ENCODE results near the gene CLSTN2. TPM values are rescaled to one million over a fixed set of nuclear protein-coding genes. Genes with fewer than 3 reads are reported as not detected.

The CLSTN2 gene
- total RNA-seq, 1 experiment from 2014 or later = not detected

DNA sequence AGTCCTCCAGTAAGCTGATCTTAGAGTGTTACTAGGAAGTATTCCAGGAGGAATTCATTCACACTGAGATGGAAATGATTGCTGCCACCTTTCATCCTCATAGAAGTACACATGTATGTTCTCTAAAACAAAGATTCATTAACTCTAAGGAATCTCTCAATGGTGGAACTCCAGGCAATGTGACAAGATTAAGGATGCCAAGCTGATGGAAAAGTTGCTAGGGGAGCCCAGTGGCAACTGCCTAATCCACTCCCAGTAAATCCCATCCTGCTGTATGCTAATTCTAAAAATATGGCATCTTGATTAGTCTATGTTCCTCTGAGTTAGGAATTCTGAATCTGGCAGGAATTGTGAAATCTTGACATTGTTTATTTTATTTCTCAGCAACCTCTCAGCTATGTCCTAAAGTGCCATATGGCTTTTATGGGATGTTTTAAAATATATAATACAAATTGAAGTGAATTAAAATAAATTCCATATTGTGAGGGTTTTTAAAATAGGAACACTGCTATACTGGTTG is 532.9 kb downstream of the CLSTN2 start:
- ChIA-PET POLR2A (ENCODE audit: unreplicated experiment) (no interaction called here), CTCF (no interaction called here)
- Histone ChIP-seq H3K9ac (ENCODE audit: low read length) (no peak overlapping the region), H3K4me1 (ENCODE audit: insufficient read depth, low read length) (0 out of 2 replicates have a peak, but pooled peaks cover 5% of the 10 kb centered on the region), H2AFZ (ENCODE audit: low read length) (no peak overlapping the region), H3K9me2 (replicated peaks; ENCODE audit: low read length) (no peaks in the 10 kb centered on the region), H3K4me3 (ENCODE audit: low read length) (no peak overlapping the region), H3F3A (ENCODE audit: low read length, unreplicated experiment) (no peaks in the 10 kb centered on the region), H3K27me3 (ENCODE audit: low read length) (no peaks in the 10 kb centered on the region), H3K36me3 (ENCODE audit: low read depth, low read length) (no peaks in the 10 kb centered on the region), H3K79me2 (ENCODE audit: low read length) (no peaks in the 10 kb centered on the region), H4K20me1 (ENCODE audit: low read length) (no peaks in the 10 kb centered on the region), H3K9me3 (ENCODE audit: low read length) (no peaks in the 10 kb centered on the region), H3K4me2 (ENCODE audit: low read length) (no peak overlapping the region), H3K27ac (ENCODE audit: low read length) (no peak overlapping the region)
- no TSS peak for BruUV-seq (replicated peaks)
- TF ChIP-seq, protein P1, sequence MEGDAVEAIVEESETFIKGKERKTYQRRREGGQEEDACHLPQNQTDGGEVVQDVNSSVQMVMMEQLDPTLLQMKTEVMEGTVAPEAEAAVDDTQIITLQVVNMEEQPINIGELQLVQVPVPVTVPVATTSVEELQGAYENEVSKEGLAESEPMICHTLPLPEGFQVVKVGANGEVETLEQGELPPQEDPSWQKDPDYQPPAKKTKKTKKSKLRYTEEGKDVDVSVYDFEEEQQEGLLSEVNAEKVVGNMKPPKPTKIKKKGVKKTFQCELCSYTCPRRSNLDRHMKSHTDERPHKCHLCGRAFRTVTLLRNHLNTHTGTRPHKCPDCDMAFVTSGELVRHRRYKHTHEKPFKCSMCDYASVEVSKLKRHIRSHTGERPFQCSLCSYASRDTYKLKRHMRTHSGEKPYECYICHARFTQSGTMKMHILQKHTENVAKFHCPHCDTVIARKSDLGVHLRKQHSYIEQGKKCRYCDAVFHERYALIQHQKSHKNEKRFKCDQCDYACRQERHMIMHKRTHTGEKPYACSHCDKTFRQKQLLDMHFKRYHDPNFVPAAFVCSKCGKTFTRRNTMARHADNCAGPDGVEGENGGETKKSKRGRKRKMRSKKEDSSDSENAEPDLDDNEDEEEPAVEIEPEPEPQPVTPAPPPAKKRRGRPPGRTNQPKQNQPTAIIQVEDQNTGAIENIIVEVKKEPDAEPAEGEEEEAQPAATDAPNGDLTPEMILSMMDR (conservative IDR thresholded peaks at IDR 0.05; ENCODE audit: low read depth, low read length) = no peak
- TF ChIP-seq EZH2 (IDR thresholded peaks at IDR 0.05; ENCODE audit: low read length, unreplicated experiment) (no peak), EZH2phosphoT487 (IDR thresholded peaks at IDR 0.05; ENCODE audit: borderline replicate concordance, low read length) (no peak)
- DNase-seq = no peak
- ATAC-seq = no peak
- intact Hi-C loops (cut with micrococcal nuclease) = no loop called here

DNA sequence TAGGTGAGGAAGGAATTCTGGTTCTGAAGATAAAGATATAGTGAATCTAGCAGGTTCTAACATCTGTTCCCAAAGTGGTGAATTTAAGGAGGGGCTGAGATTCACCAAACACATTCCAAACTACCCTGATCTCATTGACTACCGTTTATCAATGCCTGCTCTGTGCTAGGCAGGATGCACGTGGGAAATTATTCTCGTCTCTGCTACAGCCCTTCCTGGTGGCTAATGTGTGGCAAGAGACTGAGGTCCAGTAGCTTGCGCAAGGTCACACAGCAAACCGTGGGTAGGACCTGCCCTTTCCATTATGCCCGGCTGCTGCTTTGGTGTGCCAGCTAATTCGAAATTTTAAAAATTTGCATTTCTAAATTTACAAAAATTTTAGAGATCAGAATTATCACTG is 533.4 kb downstream of the CLSTN2 start:
- POLR2A ChIA-PET (ENCODE audit: unreplicated experiment) = no interaction called here
- DNase-seq (no peak), ATAC-seq (no peak)
- no peaks in the 10 kb centered on the region for H3K79me2 ChIP-seq (ENCODE audit: low read length)
- no peak overlapping the region for H3K4me2 ChIP-seq (ENCODE audit: low read length)
- no TSS peak for BruUV-seq (replicated peaks)
- no peaks in the 10 kb centered on the region for H3K36me3 ChIP-seq (ENCODE audit: low read depth, low read length)
- no peak overlapping the region for H3K27ac ChIP-seq (ENCODE audit: low read length)
- no peak overlapping the region for H2AFZ ChIP-seq (ENCODE audit: low read length)
- no peaks in the 10 kb centered on the region for H3F3A ChIP-seq (ENCODE audit: low read length, unreplicated experiment)
- intact Hi-C loops (cut with micrococcal nuclease) = no loop called here
- CTCF ChIA-PET = no interaction called here
- H3K9me3 ChIP-seq (ENCODE audit: low read length) = no peaks in the 10 kb centered on the region
- no peak for TF ChIP-seq EZH2 (IDR thresholded peaks at IDR 0.05; ENCODE audit: low read length, unreplicated experiment)
- TF ChIP-seq, protein P1 (conservative IDR thresholded peaks at IDR 0.05; ENCODE audit: low read depth, low read length) = no peak
- TF ChIP-seq EZH2phosphoT487 (IDR thresholded peaks at IDR 0.05; ENCODE audit: borderline replicate concordance, low read length) = no peak
- no peak overlapping the region for H3K9ac ChIP-seq (ENCODE audit: low read length)
- H3K4me3 ChIP-seq (ENCODE audit: low read length) = no peak overlapping the region
- H3K4me1 ChIP-seq (ENCODE audit: insufficient read depth, low read length) = 0 out of 2 replicates have a peak, but pooled peaks cover 8% of the 10 kb centered on the region
- no peaks in the 10 kb centered on the region for H3K27me3 ChIP-seq (ENCODE audit: low read length)
- no peaks in the 10 kb centered on the region for H4K20me1 ChIP-seq (ENCODE audit: low read length)
- no peaks in the 10 kb centered on the region for H3K9me2 ChIP-seq (replicated peaks; ENCODE audit: low read length)

DNA sequence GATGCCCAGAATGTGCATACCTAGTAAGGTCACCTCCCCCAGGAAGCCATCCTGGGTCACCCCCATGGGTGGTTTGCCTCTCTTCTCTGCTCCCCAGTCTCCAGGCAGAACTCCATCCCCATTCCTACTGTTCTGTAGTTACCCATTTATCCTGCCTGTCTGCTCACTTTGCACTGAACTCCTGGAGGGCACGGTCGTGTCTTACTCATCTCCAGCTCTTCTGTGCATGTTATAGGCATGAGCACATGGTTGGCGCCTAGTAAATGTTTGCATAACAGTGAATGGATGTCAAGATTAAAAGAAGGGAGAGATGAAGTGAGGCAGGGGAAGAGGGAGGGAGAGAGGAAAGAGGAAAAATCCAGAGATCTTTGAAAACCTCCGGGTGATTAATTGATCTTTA is 534.5 kb downstream of the CLSTN2 start:
- Histone ChIP-seq H2AFZ (ENCODE audit: low read length) (no peak overlapping the region), H3K4me1 (ENCODE audit: insufficient read depth, low read length) (0 out of 2 replicates have a peak, but pooled peaks cover 8% of the 10 kb centered on the region), H3F3A (ENCODE audit: low read length, unreplicated experiment) (no peaks in the 10 kb centered on the region), H3K4me3 (ENCODE audit: low read length) (no peak overlapping the region), H3K9ac (ENCODE audit: low read length) (no peak overlapping the region), H3K27ac (ENCODE audit: low read length) (no peak overlapping the region), H3K9me3 (ENCODE audit: low read length) (no peaks in the 10 kb centered on the region), H3K36me3 (ENCODE audit: low read depth, low read length) (no peaks in the 10 kb centered on the region), H3K27me3 (ENCODE audit: low read length) (no peaks in the 10 kb centered on the region), H3K9me2 (replicated peaks; ENCODE audit: low read length) (no peaks in the 10 kb centered on the region), H4K20me1 (ENCODE audit: low read length) (no peaks in the 10 kb centered on the region), H3K79me2 (ENCODE audit: low read length) (no peaks in the 10 kb centered on the region), H3K4me2 (ENCODE audit: low read length) (no peak overlapping the region)
- no peak for TF ChIP-seq EZH2phosphoT487 (IDR thresholded peaks at IDR 0.05; ENCODE audit: borderline replicate concordance, low read length)
- TF ChIP-seq, protein P1 (conservative IDR thresholded peaks at IDR 0.05; ENCODE audit: low read depth, low read length) = no peak
- no peak for TF ChIP-seq EZH2 (IDR thresholded peaks at IDR 0.05; ENCODE audit: low read length, unreplicated experiment)
- DNase-seq (peak; percentile 7), ATAC-seq (no peak)
- intact Hi-C loops (cut with micrococcal nuclease) = no loop called here
- BruUV-seq (replicated peaks) = no TSS peak
- ChIA-PET POLR2A (ENCODE audit: unreplicated experiment) (no interaction called here), CTCF (no interaction called here)

Measured in PC-3 (cell line).